GM13976 (cell line): ENCODE measurements around the gene CNTRL.
A peak's percentile ranks its signal among the peaks of the same experiment; 100 is the strongest.
"Not testable (repeated sequence)": the region's sequence is repeated elsewhere in the genome, so short reads cannot be mapped to it uniquely, and the experiment has no call there.

Source experiments
- DNase-seq: peaks from one replicate; pipeline ENCODE4 v3.0.0; 2012; ENCODE audit warnings: low spot score
- CTCF ChIP-seq: IDR thresholded peaks from 2 replicates; pipeline ENCODE4 v1.5.1; 2012; ENCODE audit warnings: borderline replicate concordance, mild to moderate bottlenecking; ENCODE audit not compliant: insufficient read depth; ENCODE audit errors: extremely low read depth, missing control alignments, control extremely low read depth
- in situ Hi-C: fragments of 300-500 bp; cut with MboI; formaldehyde crosslinking; loops from one replicate; pipeline ENCODE4 v1.12.0; 2022; ENCODE audit warnings: low sequenced_read_pairs, mixed read lengths, inconsistent platforms; ENCODE audit not compliant: unreplicated experiment

Gene CNTRL

GRCh38 chr9:121074370-121075250 lies at the start of gene CNTRL:
Gene CNTRL, plus strand, starts transcription at chr9:121074955. Its CDS starts 13,372 bp downstream, at chr9:121088327.
- in situ Hi-C loops = loop anchor here (25.0 kb wide), 1 partner anchor 312 kb away; no protein-coding TSS in a partner anchor

GRCh38 chr9:121026260-121026691 lies 48.5 kb upstream of the CNTRL start:
- DNase-seq = no peak
- in situ Hi-C loops = no loop called here
- no peak for TF ChIP-seq CTCF

More at GRCh38 chr9:121074370-121075250, at the start of gene CNTRL:
- no peak for TF ChIP-seq CTCF
- DNase-seq = peak; percentile 91

GRCh38 chr9:121026768-121027167 lies 48.0 kb upstream of the CNTRL start:
- TF ChIP-seq CTCF = no peak
- no peak for DNase-seq
- in situ Hi-C loops = no loop called here

- in situ Hi-C loops, DNase-seq: not testable (repeated sequence)
These were observed 46.5 kb upstream of the CNTRL start for GRCh38 chr9:121028285-121028684.

GRCh38 chr9:121029469-121029868 lies 45.3 kb upstream of the CNTRL start:
- in situ Hi-C loops = no loop called here
- DNase-seq = no peak
- no peak for TF ChIP-seq CTCF

GRCh38 chr9:121034529-121034928 lies 40.2 kb upstream of the CNTRL start:
- in situ Hi-C loops = no loop called here
- no peak for TF ChIP-seq CTCF
- DNase-seq = no peak

GRCh38 chr9:121035717-121036116 lies 39.0 kb upstream of the CNTRL start:
- in situ Hi-C loops, DNase-seq: not testable (repeated sequence)
